Prostate gland (tissue), 2 donors: ENCODE measurements around the gene TNFAIP2. TPM values are rescaled to one million over a fixed set of nuclear protein-coding genes. Genes with fewer than 3 reads are reported as not detected.

ENCODE experiments used
- DNase-seq: peaks from one replicate; pipeline ENCODE4 v3.0.0-alpha.2; 2019; ENCODE audit warnings: low spot score
- H3K27ac ChIP-seq, 2 donors: fragments of 200-600 bp; sonication (generic); 2 replicates each; pipeline ENCODE4 v1.5.1; 2017 to 2019
- H3K27me3 ChIP-seq: fragments of 200-600 bp; sonication (generic); replicated peaks from 2 replicates; pipeline ENCODE4 v1.5.1; 2019; ENCODE audit not compliant: insufficient read depth
- H3K36me3 ChIP-seq, 2 donors: fragments of 200-600 bp; sonication (generic); 1 replicate in 1 of 2; 2 replicates in 1 of 2; pipeline versions ENCODE4 v1.5.1 to v1.8.1; 2017 to 2019
- H3K4me1 ChIP-seq: fragments of 200-600 bp; sonication (generic); replicated peaks from 2 replicates; pipeline ENCODE4 v1.5.1; 2019
- H3K4me3 ChIP-seq, 2 donors: fragments of 200-600 bp; sonication (generic); 2 replicates each; pipeline ENCODE4 v1.5.1; 2017 to 2019
- H3K9me3 ChIP-seq: fragments of 200-600 bp; sonication (generic); 2 replicates; pipeline ENCODE4 v1.5.1; 2017
- POLR2A ChIP-seq: fragments of 450-650 bp; IDR thresholded peaks from one replicate; pipeline ENCODE4 v1.6.1; 2016; ENCODE audit warnings: antibody characterized with exemption, mild to moderate bottlenecking
- POLR2AphosphoS5 ChIP-seq: sonication (generic); formaldehyde crosslinking; IDR thresholded peaks from one replicate; pipeline ENCODE4 v1.6.1; 2017; ENCODE audit warnings: antibody characterized with exemption
- WGBS: methylation state at CpG from one replicate; pipeline ENCODE4 v1.1.5; 2018; 5-methylcytosine and 5-hydroxymethylcytosine counted together
- intact Hi-C: fragments of 100-400 bp; cut with DNase I; formaldehyde crosslinking; loops from one replicate; pipeline ENCODE4 v1.14.2; 2022
- total RNA-seq, 2 donors: library from RNA; depleted of rRNA; stranded (reverse); fragments of >200 nt; gene quantifications; one replicate each; pipeline ENCODE4 v1.1.0, GENCODE V29; 2016
- TF ChIP-seq, protein P1 (sequence below), 4 experiments: fragments of 200-600 bp in 2 of 4; fragments of 450-650 bp in 2 of 4; sonication (generic) in 2 of 4; IDR thresholded peaks; 1 replicate in 3 of 4; 2 replicates in 1 of 4; pipeline ENCODE4 v1.5.1; 2016 to 2019; ENCODE audit warnings: antibody characterized with exemption in 4 of 4, mild to moderate bottlenecking in 2 of 4, moderate library complexity in 2 of 4

TNFAIP2 gene
- total RNA-seq, 2 donors from 2014 or later: 36.5 to 46.4 TPM

DNA sequence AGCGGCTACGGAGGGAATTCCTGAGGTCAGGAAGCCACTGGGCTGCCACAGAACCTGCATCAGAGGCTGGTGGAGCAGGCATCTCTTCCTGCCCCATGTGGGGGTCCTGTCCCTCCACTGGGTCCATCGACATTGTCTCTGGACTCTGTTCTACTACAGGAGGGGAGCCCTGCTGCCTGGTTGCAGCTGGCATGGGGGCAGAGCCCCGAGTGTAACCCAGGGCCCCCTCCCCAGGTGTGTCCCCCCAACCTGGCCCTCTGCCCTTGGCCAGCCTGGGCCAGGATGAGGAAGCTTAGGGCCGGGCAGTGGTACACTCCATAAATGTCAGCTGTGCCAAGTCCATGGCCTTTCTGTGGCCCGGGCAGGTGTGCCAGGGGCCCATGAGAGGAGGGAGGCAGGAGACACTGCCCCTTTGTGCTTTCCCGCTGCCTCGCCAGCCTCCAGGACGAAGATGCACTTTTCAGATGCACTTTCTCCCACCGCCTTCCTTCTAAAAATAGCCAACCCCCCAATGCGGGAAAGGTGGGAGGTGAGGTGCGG, 32.7 kb upstream of the TNFAIP2 start:
- no peak for DNase-seq
- WGBS: 69% methylated on average over 12 of the region's 12 CpGs

DNA sequence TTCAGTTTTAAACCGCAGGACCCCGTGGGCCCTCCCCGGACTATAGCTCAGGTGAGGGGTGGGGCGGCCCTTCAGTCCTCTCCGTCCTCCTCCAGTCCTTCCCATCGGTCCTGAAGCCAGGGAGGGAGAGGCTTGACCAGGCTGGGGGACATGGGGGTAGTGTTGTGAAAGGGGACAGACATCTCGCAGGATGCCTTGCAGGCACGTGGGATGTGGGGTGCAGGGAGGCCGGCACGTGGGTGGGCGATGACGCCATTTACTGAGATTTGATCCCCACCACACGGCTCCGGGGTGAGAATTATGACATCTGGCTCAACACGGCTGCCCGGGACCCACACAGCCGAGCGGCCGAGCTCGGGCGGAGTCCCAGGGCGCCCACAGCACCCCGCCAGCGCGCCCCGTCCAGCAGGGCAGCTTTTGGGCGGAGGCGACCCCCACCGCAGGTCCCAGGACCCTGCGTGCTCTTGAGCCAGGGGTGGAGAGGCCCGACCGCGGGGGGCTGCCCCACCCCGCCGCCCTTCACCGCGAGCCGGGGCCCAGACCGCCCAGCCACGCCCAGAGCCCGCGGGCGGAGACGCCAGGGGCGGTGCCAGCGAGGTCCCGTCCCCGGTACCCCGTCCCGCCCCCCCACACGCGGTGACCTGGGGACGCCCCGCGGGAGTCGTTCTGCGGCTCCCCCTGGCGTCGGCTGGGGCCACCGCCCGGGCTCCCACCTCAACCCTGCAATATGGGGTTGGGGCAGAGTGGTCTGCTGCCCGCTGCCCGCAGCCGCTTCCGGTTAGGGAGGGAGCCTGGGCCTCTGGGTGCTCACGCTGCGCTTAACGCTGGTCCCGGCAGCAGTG, 32.0 kb upstream of the TNFAIP2 start:
- peak overlapping the region in 1 of 2 donors; percentile 25 for H3K27ac ChIP-seq
- no peaks in the 10 kb centered on the region for H3K36me3 ChIP-seq
- intact Hi-C loops: no loop called here
- H3K4me3 ChIP-seq: peak overlapping the region; percentile 34 to 41
- no peaks in the 10 kb centered on the region for H3K4me1 ChIP-seq
- no peaks in the 10 kb centered on the region for H3K27me3 ChIP-seq
- 11% methylated on average over 34 of the region's 69 CpGs for WGBS
- H3K9me3 ChIP-seq: no peaks in the 10 kb centered on the region
- TF ChIP-seq POLR2A (no peak), POLR2AphosphoS5 (no peak)
- TF ChIP-seq, protein P1, sequence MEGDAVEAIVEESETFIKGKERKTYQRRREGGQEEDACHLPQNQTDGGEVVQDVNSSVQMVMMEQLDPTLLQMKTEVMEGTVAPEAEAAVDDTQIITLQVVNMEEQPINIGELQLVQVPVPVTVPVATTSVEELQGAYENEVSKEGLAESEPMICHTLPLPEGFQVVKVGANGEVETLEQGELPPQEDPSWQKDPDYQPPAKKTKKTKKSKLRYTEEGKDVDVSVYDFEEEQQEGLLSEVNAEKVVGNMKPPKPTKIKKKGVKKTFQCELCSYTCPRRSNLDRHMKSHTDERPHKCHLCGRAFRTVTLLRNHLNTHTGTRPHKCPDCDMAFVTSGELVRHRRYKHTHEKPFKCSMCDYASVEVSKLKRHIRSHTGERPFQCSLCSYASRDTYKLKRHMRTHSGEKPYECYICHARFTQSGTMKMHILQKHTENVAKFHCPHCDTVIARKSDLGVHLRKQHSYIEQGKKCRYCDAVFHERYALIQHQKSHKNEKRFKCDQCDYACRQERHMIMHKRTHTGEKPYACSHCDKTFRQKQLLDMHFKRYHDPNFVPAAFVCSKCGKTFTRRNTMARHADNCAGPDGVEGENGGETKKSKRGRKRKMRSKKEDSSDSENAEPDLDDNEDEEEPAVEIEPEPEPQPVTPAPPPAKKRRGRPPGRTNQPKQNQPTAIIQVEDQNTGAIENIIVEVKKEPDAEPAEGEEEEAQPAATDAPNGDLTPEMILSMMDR (IDR thresholded peaks at IDR 0.05): peak in 3 of 4 experiments; percentile 23 to 65 (median 39)
- peak; percentile 42 for DNase-seq

More for the DNA sequence above, 32.7 kb upstream of the TNFAIP2 start:
- H3K36me3 ChIP-seq: no peaks in the 10 kb centered on the region
- TF ChIP-seq, protein P1 (IDR thresholded peaks at IDR 0.05): no peak
- TF ChIP-seq POLR2A (no peak), POLR2AphosphoS5 (no peak)
- no peak overlapping the region for H3K4me3 ChIP-seq
- intact Hi-C loops: no loop called here
- H3K4me1 ChIP-seq: no peaks in the 10 kb centered on the region
- H3K9me3 ChIP-seq: no peaks in the 10 kb centered on the region
- peaks cover 2% of the 10 kb centered on the region for H3K27me3 ChIP-seq
- no peak overlapping the region for H3K27ac ChIP-seq

DNA sequence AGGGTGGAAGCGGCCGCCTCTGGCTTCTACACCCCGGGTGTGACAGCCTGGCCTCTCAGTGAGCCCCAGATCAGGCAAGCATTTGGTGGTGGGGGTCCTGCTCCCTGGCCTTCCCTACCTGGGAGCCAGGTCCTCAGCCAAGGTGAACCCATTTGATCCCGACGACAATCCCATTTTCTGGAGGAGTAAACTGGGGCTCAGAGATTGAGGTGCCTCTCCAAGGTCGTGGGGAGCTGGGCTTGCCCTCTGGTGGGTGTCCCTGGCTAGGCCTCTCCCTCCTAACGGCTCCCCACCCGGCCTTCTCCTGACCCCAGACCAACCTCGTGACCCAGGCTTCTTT, 31.4 kb upstream of the TNFAIP2 start:
- Histone ChIP-seq H3K9me3 (no peaks in the 10 kb centered on the region), H3K27ac (peak overlapping the region in 1 of 2 donors; percentile 25), H3K36me3 (no peaks in the 10 kb centered on the region), H3K4me3 (peak overlapping the region; percentile 34 to 41), H3K4me1 (no peaks in the 10 kb centered on the region), H3K27me3 (no peaks in the 10 kb centered on the region)
- no peak for DNase-seq
- TF ChIP-seq POLR2AphosphoS5 (no peak), POLR2A (no peak)
- TF ChIP-seq, protein P1 (IDR thresholded peaks at IDR 0.05): no peak
- intact Hi-C loops: no loop called here
- 69% methylated on average over 9 of the region's 9 CpGs for WGBS

DNA sequence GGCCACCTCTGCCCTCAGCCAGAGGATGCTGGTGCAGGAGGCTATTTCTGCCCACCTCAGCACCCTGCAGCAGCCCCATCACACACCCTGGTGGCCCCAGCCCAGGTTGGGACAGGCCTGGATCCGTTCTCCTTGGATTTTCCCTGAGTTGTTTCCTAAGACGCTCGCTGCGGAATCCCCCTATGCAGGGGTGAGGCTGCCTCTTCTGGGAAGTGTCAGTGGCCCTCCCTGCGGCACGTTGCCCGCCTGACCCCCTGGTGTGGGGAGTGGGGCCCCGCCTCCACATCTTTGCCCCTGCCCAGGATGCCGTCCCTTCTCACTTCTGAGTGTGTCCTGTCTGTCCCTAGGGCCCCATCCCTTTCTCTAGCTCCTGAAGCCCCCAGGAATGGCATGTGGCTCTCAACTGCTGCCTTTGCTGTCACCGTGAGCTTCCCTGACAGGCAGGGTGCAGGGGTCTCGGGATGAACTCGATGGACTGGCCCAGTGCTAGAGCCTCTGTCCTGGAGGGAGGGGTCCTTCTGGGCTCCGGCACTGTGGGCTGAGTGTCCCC, 29.3 kb upstream of the TNFAIP2 start:
- Histone ChIP-seq H3K4me1 (no peaks in the 10 kb centered on the region), H3K4me3 (no peak overlapping the region), H3K27ac (peak overlapping the region; percentile 22 to 43), H3K9me3 (no peaks in the 10 kb centered on the region), H3K27me3 (no peaks in the 10 kb centered on the region), H3K36me3 (no peaks in the 10 kb centered on the region)
- intact Hi-C loops: no loop called here
- TF ChIP-seq, protein P1 (IDR thresholded peaks at IDR 0.05): no peak
- no peak for TF ChIP-seq POLR2A
- WGBS: 71% methylated on average over 13 of the region's 13 CpGs
- no peak for DNase-seq
